ENCODE measurements around the gene INVS.

DNA sequence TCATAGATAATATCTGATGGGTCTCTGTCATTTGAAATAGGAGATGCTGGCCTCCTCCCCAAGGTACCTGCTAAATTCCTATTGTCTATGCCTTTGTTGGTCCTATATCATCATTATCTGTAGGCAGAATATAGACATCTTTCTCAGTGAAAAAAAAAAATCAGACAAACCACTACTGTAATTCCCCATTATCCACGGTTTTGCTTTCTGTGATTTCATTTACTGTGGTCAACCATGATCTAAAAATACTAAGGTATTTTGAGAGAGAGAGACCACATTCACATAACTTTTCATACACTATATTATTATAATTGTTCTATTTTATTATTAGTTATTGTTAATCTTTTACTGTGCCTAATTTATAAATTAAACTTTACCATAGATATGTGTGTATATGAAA lies 122.5 kb downstream of the INVS start:
- no peak for TF ChIP-seq GATA3 (IDR thresholded peaks at IDR 0.05; ENCODE audit: low read depth, low read length)
- no peak for TF ChIP-seq GATA2 (IDR thresholded peaks at IDR 0.05; ENCODE audit: low read depth, low read length)
